HG03571 (cell line): ENCODE data around the gene MOB3B.

ENCODE experiments used
- ATAC-seq: cut with Tn5 transposase; IDR thresholded peaks from one replicate; pipeline ENCODE4 v1.9.1; 2021; ENCODE audit not compliant: unreplicated experiment

Gene MOB3B

DNA sequence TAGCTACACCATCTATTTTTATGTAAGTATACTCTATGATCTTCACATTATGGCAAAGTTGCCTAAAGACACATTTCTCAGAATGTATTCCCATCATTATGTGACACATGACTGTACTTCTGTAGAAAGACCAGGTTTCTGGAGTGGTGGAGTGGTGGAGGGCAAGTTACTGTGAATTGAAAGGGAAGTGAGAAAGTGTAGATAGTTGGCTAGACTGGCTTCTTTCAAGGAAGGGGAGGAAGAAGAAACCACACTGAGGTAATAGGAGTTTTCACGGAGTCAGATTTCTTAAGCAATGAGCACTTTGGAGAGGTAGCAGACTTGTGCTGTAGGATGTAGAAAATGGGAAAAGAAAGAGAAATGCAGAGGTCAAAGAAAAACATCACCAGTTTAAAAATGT, 181.7 kb downstream of the MOB3B start:
- ATAC-seq, result peak; percentile 37

GRCh38 chr9:27344776-27345175, 184.8 kb downstream of the MOB3B start:
- ATAC-seq, result no peak

- ATAC-seq, result no peak
Observed at GRCh38 chr9:27341545-27342294, 187.9 kb downstream of the MOB3B start.

GRCh38 chr9:27340961-27341511, 188.6 kb downstream of the MOB3B start:
- no peak for ATAC-seq

DNA sequence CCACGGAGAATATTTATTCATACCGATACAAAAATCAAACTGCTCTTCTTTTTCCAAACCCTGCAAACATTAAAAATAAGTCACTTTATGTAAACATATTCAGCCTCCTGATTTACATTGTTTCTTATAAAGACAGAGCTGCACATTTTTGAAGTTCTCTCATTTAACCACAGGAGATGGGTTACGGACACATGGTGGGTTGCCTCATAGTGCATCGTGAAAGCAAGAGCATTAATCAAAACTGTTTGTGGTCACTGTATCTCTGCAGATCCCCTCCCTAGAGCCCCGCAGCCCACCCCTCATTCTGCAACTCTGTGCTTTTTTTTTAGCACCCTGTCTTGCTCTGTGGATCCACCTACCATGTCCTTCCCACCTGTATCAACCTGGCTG, 189.3 kb downstream of the MOB3B start:
- ATAC-seq, result no peak

DNA sequence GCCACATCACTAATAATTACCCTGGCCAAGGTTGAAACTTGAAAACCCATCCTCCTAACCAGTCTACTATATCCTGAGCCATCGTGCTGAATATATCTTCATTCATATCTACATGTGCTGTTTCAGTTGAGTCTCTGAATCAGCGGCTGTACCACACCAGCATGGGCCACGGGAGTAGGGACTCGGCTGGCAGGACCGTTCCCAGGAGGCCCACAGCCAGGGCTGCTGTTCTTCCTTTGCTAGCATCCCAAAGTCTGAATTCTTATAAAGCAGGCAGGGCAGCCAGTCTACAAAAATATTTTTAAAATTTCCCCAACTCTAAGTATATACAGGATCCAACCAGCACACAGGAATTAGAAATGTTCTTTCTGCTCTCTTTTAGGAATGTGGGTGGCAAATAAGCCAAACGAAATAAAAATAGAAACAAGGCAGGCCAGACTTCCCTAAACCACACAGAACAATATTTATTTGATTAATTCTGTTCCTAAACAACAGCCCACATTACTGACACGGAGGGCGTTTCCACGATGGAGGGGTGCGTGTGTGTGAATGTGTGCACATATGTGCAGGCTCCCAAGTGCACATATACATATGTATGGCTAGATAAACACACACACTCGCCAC, 189.8 kb downstream of the MOB3B start:
- ATAC-seq, result no peak

- ATAC-seq, result no peak
Observed at GRCh38 chr9:27338527-27338903, 191.1 kb downstream of the MOB3B start.

- ATAC-seq, result no peak
Observed at GRCh38 chr9:27337833-27338526, 191.6 kb downstream of the MOB3B start.

DNA sequence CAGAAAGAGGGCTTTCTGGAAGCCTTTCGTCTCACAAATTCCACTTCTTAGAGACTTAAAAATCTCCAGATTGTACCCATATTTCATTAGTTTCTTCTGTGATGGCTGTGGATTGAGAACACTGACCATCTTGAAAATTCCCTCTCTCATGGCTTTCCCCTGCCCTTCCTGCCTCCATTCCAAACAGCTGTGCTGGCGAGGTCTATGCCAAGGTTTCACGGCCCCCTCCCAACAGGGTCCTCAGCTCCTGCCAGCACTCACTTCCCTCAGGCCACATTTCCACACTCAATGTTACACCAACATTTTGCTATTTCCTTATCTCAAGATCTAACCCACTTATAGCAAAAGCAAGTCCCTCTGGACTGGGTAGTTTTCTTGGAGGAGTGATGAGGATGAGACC, 192.4 kb downstream of the MOB3B start:
- ATAC-seq, result no peak

- ATAC-seq, result no peak
Observed at GRCh38 chr9:27336829-27337228, 192.8 kb downstream of the MOB3B start.

DNA sequence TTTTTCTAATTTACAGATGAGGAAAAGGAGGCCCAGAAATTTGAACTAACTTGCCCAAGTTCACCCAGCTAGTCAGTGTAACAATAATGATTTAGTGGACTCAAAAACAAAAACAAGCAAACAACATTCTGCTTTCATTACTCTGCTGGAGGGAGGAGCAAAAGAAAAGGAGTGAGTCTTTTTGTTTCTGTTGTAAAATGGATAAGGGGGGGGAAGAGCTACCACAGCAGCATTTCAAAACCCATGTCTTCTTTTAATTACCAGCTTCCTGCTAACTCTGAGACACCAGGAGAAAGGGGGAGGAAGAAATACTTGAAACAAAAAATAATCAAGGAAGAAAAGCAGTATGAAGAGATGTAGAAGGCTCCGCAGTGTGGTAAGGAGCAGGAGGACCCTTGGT, 193.5 kb downstream of the MOB3B start:
- no peak for ATAC-seq

DNA sequence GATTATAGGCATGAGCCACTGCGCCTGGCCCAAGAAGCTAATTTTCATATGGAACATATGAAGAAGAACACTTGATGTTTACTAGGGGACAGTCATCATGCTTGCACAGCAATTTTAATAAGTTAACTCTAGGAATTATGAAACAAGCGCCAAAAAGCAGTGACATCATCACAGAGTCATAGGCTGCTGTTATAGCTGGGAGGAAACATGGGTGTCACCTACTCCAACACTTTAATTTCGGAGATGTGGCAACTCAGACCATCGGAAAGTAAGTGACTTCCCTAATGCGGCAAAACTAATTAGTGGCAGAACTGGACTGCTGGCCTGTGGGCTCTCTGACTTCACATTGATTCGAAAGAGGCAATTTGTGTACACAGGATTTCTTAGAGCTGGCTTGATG, 194.5 kb downstream of the MOB3B start:
- ATAC-seq, result no peak

DNA sequence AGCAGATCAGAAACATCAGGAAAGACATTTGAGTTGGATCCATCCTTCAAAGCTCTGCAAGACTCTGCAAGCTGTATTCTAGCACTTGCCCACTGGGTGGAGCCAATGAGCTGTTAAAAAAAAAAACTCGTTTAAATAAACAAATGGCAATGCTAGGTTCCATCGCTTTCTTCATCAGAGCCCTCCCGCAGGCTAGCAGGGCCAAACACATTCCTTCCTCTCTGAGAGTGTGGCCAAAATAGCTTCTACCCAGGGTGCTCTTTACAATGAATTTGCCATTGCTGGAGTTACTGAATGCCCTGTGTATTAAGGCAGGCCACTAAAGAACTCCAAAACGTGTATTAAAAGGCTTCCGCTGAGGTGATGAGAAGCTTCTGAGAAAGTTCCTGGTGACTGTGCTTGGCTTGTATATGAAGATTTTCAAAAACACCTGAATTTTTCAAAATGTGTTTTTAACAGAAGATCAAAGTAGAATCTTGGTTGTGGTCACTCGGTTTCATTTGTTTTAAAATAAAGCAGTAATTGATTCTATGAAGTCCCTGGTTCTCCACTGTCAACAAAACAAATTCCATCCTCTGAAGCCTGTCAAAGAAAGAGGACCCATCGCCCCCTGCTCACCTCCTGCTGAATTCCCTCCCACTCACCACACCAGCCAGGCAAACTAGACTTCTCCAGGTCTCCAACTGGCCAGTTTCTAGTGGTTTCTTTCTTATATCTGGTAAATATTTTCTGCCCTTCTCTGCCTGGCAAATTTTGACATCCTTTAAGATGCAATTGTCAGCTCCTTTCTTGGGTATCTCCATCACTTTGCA, 196.2 kb downstream of the MOB3B start:
- peak; percentile 91 for ATAC-seq

GRCh38 chr9:27331393-27331792, 198.2 kb downstream of the MOB3B start:
- no peak for ATAC-seq

DNA sequence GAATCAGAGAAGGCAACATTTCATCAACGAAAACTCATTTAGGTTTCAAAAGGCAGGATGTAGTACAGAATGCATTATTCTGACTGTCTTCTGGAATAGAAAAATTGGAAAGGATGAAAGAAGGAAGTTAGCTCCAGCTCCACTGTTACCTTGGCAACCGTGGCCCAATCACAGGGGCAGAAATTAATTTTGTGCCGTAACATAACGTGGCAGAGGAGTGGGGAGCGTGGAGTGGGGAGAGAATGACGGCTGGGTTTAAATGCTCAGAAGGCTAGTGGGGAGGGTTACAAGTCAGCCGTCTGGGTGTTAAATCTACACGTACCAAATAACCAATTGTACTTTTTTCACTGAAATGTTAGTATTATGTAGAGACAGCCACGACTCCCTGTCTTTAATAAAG, 200.3 kb downstream of the MOB3B start:
- ATAC-seq, result no peak

DNA sequence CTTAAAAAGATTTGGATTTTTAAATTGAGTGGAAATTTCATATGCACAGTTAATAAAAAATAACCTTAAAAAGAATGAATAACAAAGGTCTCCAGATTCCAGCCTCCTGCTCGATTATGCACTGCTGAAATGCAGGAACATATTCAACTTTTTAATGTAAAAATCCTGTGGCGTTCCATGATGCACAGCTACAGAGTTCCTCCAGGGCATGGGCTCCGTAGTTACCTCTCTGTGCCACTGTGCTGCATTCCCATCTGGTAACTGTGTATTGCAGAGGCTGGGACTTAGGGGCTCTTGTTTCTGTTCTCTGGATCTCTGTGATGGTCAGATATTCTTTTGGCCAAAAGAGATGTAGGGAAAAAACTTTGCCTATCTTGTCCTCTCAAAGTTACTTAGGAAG, 201.1 kb downstream of the MOB3B start:
- ATAC-seq, result no peak

DNA sequence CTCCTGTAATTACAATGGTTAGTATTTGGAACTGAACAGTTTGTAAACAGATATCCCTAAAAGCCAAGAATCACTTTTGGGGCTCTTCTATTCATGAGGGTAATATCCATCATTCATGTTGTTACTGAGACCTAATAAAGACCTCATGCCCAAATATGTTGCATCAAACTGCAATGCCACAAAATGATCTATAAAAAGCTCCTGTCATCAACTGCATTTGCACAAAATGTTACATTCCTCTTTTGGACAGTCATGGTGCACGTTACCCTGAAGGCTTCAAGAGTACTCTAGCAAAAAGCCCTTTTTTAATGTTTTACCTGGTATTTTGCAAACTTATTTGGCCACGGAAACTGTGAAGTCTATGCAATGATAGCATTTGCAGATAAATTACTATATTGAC, 218.4 kb downstream of the MOB3B start:
- no peak for ATAC-seq

DNA sequence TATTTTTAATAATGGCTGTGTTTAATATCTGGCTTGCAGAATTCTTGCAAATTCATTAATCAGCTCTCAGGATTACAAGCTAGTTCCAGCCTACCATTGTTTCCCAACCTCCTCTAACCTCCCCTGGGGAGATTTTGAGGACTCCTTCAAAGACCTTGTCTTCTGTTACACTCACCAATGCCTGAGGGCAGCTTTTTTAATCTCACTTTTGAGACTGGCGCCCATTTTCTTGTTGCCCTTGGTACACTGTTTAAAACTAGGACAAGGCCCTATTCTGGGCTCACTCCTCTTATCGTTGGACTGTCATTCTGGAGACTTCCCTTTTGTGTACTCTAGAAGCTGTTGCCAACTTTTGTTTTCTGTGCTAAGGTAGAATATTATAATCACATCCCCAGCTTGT, 219.0 kb downstream of the MOB3B start:
- ATAC-seq, result no peak

GRCh38 chr9:27308691-27309390, 220.8 kb downstream of the MOB3B start:
- ATAC-seq, result no peak

- ATAC-seq, result no peak
Observed at GRCh38 chr9:27304521-27304920, 225.1 kb downstream of the MOB3B start.

- ATAC-seq, result no peak
Observed at GRCh38 chr9:27303219-27303618, 226.4 kb downstream of the MOB3B start.
